Parathyroid adenoma (tissue), 2 donors: ENCODE data around the gene KSR1.

Experiments used
- H2AFZ ChIP-seq: fragments of 300-600 bp; sonication (generic); one replicate; pipeline ENCODE4 v1.7.0; 2017; ENCODE audit warnings: antibody characterized with exemption, mild to moderate bottlenecking
- H3K27ac ChIP-seq: fragments of 300-600 bp; sonication (generic); one replicate; pipeline ENCODE4 v1.7.0; 2017
- H3K27me3 ChIP-seq: fragments of 300-600 bp; sonication (generic); one replicate; pipeline ENCODE4 v1.7.0; 2017; ENCODE audit warnings: low read length; ENCODE audit not compliant: control insufficient read depth, insufficient read depth
- H3K36me3 ChIP-seq: fragments of 300-600 bp; sonication (generic); one replicate; pipeline ENCODE4 v1.7.0; 2017; ENCODE audit warnings: low read length; ENCODE audit not compliant: control insufficient read depth, insufficient read depth
- H3K4me1 ChIP-seq: fragments of 300-600 bp; sonication (generic); one replicate; pipeline ENCODE4 v1.7.0; 2017; ENCODE audit warnings: control low read depth
- H3K4me2 ChIP-seq: fragments of 300-600 bp; sonication (generic); one replicate; pipeline ENCODE4 v1.7.0; 2017; ENCODE audit warnings: low read length
- H3K4me3 ChIP-seq: fragments of 300-600 bp; sonication (generic); one replicate; pipeline ENCODE4 v1.7.0; 2017; ENCODE audit warnings: low read depth, low read length
- H3K79me2 ChIP-seq: fragments of 300-600 bp; sonication (generic); one replicate; pipeline ENCODE4 v1.7.0; 2017; ENCODE audit warnings: control low read depth
- H3K9ac ChIP-seq: fragments of 300-600 bp; sonication (generic); one replicate; pipeline ENCODE4 v1.7.0; 2017; ENCODE audit warnings: mild to moderate bottlenecking
- H3K9me3 ChIP-seq: fragments of 300-600 bp; sonication (generic); one replicate; pipeline ENCODE4 v1.7.0; 2017; ENCODE audit warnings: low read length; ENCODE audit not compliant: control insufficient read depth
- TF ChIP-seq, protein P1 (sequence below): fragments of 300-600 bp; sonication (generic); IDR thresholded peaks from one replicate; pipeline ENCODE4 v1.7.0; 2017; ENCODE audit warnings: antibody characterized with exemption, mild to moderate bottlenecking
- donor health status: primary hyperparathyroidism.

Gene KSR1

DNA sequence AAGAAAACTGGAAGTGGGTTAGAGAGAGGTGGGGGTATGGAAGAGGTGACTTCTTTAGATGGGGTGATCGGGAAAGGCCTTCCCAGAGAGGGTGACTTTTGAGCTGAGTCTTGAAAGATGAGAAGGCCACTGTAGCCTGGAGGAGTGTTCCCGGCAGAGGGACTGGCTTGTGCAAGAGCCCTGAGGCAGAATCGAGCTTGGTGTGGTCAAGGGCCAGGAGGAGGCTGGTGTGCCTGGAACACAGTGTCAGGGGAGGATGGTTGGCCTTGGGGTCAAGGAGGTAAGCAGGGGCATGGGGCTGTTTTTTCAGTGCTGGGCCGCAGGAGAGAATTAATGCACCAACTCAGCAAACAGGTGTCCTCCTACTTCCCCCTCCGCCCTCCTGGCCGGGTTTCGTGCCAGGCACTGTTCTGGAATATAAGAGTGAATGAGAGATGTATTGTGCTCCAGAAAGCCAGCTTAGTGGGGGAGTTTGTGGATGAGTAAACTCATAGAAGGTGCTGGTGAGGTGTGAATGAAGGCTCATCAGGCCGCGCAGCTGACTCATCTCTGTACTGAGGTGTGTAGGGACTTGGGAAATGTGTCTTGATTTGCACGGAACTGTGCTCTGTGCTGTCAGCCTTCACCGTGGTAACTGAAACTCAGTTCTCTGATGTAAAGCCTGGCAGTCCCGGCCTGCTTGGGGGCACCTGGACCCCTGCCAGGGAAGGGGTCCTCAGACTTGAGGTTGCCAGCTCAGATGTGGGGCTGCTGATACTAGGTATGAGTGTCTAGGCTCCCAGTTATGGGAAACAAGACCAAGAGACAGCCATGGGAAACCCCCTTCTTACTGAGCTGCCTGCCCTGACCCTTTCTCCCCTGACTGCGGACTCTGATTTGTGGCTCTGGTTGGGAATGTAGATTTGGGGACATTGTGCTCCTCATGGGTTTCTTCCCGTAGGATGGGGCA is 15.3 kb downstream of the KSR1 start:
- H2AFZ ChIP-seq = no peak overlapping the region
- no peaks in the 10 kb centered on the region for H3K4me1 ChIP-seq
- no peak overlapping the region for H3K4me3 ChIP-seq
- no peaks in the 10 kb centered on the region for H3K27me3 ChIP-seq
- H3K27ac ChIP-seq = no peak overlapping the region
- H3K79me2 ChIP-seq = peaks cover 54% of the 10 kb centered on the region
- TF ChIP-seq, protein P1, sequence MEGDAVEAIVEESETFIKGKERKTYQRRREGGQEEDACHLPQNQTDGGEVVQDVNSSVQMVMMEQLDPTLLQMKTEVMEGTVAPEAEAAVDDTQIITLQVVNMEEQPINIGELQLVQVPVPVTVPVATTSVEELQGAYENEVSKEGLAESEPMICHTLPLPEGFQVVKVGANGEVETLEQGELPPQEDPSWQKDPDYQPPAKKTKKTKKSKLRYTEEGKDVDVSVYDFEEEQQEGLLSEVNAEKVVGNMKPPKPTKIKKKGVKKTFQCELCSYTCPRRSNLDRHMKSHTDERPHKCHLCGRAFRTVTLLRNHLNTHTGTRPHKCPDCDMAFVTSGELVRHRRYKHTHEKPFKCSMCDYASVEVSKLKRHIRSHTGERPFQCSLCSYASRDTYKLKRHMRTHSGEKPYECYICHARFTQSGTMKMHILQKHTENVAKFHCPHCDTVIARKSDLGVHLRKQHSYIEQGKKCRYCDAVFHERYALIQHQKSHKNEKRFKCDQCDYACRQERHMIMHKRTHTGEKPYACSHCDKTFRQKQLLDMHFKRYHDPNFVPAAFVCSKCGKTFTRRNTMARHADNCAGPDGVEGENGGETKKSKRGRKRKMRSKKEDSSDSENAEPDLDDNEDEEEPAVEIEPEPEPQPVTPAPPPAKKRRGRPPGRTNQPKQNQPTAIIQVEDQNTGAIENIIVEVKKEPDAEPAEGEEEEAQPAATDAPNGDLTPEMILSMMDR = no peak
- no peaks in the 10 kb centered on the region for H3K9me3 ChIP-seq
- no peak overlapping the region for H3K9ac ChIP-seq
- no peaks in the 10 kb centered on the region for H3K36me3 ChIP-seq
- H3K4me2 ChIP-seq = no peak overlapping the region

DNA sequence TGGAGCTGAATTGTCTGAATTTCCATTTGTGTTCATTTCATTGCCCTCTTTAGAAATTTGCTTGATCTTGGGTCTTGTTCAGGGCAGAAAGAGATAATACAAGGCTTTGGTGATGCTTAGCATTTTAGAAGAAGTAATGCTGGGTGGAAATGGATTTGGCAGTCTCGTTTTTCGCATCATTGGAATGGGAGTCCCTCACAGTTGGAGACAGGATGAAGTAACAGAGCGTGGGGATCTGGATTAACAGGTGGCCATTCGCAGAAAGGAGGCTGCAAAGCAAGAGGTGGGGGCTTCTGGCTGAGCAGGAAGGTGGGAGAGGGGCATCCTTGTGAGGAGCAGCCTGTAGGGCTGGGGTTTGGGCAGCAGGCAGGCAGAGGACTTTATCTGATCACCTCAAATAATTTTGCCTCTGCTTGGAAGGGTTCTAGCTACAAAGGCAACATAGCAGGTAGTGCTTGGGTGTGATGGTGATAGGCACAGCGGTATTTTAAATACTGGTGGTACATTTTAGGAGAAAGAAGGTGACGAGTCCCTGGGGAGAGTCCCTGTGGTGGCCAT is 17.0 kb downstream of the KSR1 start:
- Histone ChIP-seq H3K9ac (no peak overlapping the region), H3K27me3 (no peaks in the 10 kb centered on the region), H2AFZ (no peak overlapping the region), H3K79me2 (peaks cover 61% of the 10 kb centered on the region), H3K9me3 (no peaks in the 10 kb centered on the region), H3K4me2 (no peak overlapping the region), H3K4me1 (no peaks in the 10 kb centered on the region), H3K27ac (no peak overlapping the region), H3K36me3 (no peaks in the 10 kb centered on the region), H3K4me3 (no peak overlapping the region)
- TF ChIP-seq, protein P1 = no peak

DNA sequence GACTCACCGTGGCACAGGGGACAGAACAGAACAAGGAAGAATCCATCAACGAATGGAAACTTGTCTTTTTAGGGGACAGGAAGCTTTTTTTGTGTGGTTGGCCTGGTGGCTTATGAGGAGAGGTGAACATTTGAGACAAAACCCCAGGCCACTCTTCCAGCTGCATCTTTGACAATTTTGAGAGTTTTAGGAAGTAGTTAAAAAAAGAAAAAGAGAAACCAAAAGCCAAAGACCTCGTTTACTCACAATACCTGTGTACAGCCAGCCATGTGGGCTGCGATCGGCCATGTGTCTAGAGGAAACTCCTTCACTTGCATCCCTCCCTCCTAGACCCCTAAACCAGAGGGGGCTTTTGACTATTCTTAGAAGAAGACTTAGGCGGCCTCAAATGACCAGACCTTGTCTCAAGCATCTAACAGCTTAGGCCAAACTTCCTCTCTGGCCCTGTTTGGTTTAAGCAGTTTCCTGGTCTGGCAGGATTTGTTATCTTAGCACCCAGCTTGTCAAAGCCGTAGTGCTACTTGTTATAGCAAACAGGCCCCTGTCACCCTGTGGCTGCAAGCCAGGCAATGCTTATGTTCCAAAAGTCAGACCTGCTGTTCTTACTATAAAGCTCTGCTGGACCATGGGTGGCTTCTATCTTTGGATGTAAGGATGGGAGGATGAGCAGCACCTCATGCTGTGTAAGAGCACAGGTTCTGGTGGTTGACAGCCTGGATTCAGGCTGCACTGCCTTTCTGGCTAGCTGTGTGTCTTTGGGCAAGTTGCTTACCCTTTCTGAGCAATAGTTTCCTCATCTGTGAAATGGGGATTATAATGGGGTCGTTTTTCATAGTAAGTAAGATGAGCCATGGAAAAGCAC is 17.7 kb downstream of the KSR1 start:
- H3K9ac ChIP-seq = no peak overlapping the region
- H3K27ac ChIP-seq = no peak overlapping the region
- no peaks in the 10 kb centered on the region for H3K4me1 ChIP-seq
- TF ChIP-seq, protein P1 = no peak
- no peak overlapping the region for H3K4me3 ChIP-seq
- H3K79me2 ChIP-seq = peaks cover 59% of the 10 kb centered on the region
- H3K4me2 ChIP-seq = no peak overlapping the region
- no peaks in the 10 kb centered on the region for H3K36me3 ChIP-seq
- no peak overlapping the region for H2AFZ ChIP-seq
- H3K27me3 ChIP-seq = no peaks in the 10 kb centered on the region
- H3K9me3 ChIP-seq = no peaks in the 10 kb centered on the region

DNA sequence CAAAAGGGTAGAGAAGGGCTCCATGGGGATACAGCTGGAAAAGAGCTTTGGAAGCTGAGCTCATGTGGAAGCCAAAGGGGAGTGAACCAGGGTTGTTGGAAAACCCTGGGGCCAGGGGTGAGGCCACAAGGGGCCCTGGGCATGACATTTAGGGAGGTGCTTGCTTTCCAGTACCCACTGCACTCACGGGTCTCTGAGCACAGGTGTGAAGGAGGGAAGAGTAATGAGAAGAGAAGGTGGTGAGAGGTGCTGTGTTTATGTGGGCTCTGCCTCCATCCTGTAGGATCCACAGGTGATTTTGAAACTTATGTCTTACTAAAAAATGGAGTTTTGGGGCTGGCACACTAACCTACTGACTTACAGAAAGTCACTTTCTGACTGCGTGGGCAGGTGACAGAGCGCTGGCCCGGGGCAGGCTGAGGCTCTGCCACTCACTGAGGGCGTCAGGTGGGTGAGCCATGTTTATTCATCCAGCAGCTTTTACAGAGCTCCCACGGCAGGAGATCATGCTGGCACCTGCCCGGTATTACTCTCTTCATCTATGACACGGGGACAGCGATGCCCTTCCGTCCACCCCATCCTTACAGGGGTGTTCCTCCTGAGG is 18.9 kb downstream of the KSR1 start:
- TF ChIP-seq, protein P1 = no peak
- no peak overlapping the region for H3K9ac ChIP-seq

More for the DNA sequence above, 18.9 kb downstream of the KSR1 start:
- Histone ChIP-seq H3K79me2 (peaks cover 51% of the 10 kb centered on the region), H3K36me3 (no peaks in the 10 kb centered on the region), H3K4me2 (no peak overlapping the region), H3K27me3 (no peaks in the 10 kb centered on the region), H3K4me1 (no peaks in the 10 kb centered on the region), H3K9me3 (no peaks in the 10 kb centered on the region), H3K4me3 (no peak overlapping the region), H2AFZ (no peak overlapping the region), H3K27ac (no peak overlapping the region)
